Activated CD4-positive, alpha-beta T cell treated with anti-CD3 and anti-CD28 coated beads, Interleukin-2, Interleukin-6, amounts not matched to agents 100 ng/mL and 50 ng/mL, durations not matched to agents 16 hours and 8 hours (primary cell): ENCODE measurements around the gene TNKS2.
"Not testable (repeated sequence)": the region's sequence is repeated elsewhere in the genome, so short reads cannot be mapped to it uniquely, and the experiment has no call there.

ENCODE experiments used
- DNase-seq: peaks from one replicate; pipeline ENCODE4 v3.0.0-alpha.2; 2020

The TNKS2 gene

GRCh38 chr10:91797874-91798648 is at the start of gene TNKS2:
TSS of gene TNKS2 (plus strand) at chr10:91798426. CDS start at chr10:91798691, 265 bp downstream.
- DNase-seq = peak; percentile 97

GRCh38 chr10:91749592-91749991 is 48.6 kb upstream of the TNKS2 start:
- DNase-seq = not testable (repeated sequence)

- DNase-seq = no peak
Observed at GRCh38 chr10:91756286-91756685, 41.9 kb upstream of the TNKS2 start.

DNA sequence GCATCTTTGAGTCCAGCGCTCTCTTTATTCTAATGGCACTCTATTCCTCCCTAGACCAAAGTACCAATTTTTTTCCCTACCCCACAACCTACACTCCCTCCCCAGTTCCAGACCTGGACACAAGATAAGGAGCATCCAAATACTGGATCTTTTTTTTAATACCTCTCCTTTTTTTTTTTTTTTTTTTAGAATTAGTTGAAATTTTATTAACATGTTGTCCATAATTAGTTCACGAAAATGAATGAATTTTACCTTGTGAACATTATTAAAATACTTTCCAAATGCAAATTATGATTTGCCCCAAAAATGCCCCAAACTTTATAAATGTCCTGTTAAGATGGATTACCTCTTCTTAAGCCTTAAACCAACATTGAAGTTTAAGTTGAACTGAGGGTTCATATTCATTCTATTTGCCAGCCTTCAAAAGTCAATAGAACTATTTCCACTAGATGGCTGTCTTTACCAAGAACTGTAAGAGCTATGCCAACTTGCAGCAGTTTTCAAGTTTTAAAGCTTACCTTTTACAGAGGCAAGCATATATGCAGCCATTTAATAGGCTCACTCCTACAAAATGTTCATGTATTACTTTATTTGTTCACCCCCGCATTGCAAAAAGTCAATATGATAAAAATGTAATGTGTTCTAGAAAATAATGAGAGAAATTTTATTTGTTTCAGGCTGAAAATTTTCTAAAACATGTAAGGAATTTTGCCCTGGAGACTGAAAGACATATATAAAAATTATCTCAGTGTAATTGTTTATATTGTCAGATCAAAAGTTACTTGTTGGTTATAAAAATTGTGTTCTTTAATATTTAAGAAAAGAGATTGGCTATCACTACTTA is 39.7 kb upstream of the TNKS2 start:
- DNase-seq = peak; percentile 44

DNA sequence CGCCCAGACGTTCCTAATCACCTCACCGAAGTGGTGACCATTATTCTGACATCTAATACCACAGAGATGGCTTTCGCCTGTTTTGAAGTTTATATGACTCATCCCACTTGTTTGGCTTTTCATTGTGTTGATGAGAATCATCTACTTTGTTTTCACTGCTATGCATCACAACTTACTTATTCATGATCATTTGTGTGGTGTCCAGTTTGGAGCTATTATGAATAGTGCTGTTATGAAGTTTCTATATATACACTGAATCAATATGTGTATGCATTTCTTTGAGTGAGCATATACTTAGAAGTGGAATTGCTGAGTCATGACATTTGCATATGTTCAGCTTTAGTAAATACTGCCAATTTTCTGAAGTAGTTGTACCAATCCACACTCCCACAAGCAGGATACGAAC is 38.6 kb upstream of the TNKS2 start:
- peak; percentile 7 for DNase-seq

DNA sequence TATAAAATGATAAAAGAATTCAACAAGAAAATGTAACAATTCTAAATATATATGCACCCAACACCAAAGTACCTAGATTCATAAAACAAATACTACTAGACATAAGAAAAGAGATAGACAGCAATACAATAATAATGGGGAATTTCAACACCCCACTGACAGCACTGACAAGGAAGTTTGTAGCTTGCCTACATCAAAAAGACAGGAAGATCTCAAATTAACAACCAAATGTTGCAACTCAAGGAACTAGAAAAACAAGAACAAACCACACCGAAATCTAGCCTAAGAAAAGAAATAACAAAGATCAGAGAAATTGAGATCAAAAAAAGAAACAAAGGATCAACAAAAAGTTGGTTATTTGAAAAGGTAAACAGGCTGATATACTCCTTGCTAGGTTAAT is 36.5 kb upstream of the TNKS2 start:
- no peak for DNase-seq

- no peak for DNase-seq
Observed at GRCh38 chr10:91762878-91763277, 35.3 kb upstream of the TNKS2 start.

DNA sequence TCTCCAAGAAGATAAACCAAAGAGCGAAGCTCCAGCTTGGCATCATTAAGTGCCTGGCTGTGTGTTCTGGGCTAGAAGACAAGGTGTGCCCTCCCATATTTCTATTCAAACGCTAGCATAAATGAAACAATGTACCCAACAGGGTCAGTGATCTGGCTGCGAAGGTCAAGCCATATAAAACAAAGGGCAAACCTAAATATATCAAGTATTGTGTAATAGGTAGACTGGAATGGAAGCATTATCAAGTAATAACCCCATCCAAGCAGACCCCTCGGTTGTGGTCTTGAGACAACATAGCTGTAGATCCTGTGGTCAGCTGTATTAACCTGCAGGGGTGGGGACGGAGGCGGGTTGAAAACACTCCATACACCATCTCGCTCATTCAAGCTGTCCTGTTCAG is 31.6 kb upstream of the TNKS2 start:
- DNase-seq = no peak

- no peak for DNase-seq
Observed at GRCh38 chr10:91768123-91768522, 30.1 kb upstream of the TNKS2 start.

DNA sequence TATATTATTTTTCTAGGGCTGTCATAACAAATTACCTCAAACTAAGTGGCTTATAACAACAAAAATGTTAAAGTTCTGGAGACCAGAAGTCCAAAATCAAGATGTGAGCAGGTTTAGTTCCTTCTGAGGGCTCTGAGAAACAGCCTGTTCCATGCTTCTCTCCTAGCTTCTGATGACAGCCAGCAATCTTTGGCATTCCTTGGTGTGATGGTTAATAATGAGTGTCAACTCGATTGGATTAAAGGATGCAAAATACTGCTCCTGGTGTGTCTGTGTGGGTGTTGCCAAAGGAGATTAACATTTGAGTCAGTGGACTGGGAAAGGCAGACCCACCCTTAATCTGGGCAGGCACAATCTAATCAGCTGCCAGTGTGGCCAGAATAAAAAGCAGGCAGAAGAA is 26.3 kb upstream of the TNKS2 start:
- no peak for DNase-seq

GRCh38 chr10:91772461-91772860 is 25.8 kb upstream of the TNKS2 start:
- DNase-seq = no peak

GRCh38 chr10:91772869-91773268 is 25.4 kb upstream of the TNKS2 start:
- DNase-seq = no peak

GRCh38 chr10:91774571-91774970 is 23.7 kb upstream of the TNKS2 start:
- no peak for DNase-seq

DNA sequence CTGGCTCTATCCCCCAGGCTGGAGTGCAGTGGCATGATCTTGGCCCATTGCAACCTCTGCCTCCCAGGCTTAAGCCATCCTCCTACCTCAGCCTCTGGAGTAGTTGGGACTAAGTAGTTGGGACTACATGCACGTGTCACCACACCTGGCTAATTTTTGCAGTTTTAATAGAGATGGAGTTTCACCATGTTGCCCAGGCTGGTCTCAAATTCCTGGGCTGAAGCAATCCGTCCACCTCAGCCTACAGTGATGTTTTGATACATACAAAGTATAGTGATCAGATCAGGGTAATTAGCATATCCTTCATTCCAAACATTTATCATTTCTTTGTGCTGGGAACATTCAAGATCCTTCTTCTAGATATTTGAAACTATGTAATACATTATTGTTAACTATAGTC is 22.5 kb upstream of the TNKS2 start:
- no peak for DNase-seq

DNA sequence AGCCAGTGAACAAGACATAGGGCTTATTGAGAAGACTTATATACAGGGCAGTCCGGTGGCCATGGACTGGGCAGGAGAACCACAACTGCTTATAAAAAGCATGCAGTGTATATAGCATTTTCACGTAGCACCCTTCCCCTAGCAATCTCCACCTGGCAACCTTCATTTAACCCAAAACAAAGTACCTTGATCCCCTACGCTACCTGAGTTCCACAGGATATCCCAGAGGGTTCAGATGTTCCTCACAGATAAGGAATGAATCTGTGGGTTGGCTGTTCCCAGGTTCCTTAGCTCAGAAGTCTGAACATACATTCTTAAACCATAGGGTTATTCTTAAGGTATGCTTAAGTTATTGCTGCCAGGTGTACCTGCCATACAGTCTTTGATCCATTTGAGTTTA is 22.0 kb upstream of the TNKS2 start:
- DNase-seq = no peak

- no peak for DNase-seq
Observed at GRCh38 chr10:91778485-91778884, 19.7 kb upstream of the TNKS2 start.

DNA sequence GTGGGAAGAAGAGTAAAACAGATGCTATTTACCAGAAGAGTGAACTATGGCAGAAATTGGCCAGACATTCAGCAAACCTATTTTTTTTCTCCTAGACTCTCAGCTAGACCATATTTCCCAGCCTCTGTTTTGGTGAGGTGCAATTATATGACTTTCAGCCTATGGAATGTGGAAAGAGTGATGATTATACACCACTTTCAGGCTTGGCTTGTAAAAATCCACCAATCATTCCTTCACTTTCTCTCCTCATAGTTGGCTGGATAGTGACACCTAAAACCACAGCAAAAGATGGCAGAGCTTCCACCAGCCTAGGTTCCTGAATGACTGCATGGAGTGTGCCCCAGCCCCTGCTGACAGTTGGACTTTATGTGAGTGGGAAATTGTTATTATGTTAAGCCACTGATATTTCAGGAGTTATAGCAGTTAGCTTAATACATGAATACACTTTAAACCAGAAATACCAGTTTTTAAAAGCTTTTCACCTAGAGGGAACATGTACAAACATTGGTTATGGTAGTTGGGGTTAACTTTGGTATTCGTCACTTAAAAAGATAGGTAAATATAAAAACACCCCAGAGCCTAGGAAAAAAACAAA is 19.1 kb upstream of the TNKS2 start:
- no peak for DNase-seq

- DNase-seq = no peak
Observed at GRCh38 chr10:91782539-91782938, 15.7 kb upstream of the TNKS2 start.

DNA sequence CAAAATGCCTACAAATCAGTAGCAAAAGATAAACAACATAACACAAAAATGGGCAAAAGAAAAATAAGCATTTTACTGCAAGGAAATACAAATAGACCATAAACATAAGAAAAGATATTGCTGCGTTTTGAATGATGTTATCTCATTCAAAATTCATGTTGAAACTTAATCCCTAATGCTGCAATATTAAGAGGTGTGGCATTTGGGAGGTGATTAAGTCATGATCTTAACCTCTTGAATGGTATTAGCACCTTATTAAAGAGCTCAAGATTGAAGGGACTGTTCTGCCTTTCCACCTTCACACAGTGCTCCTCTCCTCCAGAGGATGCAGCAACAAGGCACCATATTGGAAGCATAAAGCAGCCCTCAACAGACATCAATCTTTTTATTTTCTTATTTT is 12.4 kb upstream of the TNKS2 start:
- DNase-seq = no peak

DNA sequence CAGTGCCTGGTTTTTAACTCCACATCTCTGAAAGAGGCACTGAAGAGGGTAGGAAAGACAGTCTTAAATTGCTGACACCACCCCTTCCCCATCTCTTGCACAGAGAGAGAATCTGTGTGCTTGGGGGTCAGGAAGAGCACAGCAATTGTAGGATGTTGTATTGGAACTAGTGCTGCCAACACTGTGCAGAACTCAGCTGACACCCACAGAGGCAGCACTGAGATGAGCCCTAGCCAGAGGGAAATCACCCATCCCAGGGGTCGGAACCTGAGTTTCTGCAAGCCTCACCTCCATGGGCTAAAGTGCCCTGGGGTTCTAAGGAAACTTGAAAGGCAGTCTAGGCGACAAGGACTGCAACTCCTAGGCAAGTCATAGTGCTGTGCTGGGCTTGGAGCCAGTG is 11.0 kb upstream of the TNKS2 start:
- DNase-seq = no peak

- no peak for DNase-seq
Observed at GRCh38 chr10:91787810-91788209, 10.4 kb upstream of the TNKS2 start.

DNA sequence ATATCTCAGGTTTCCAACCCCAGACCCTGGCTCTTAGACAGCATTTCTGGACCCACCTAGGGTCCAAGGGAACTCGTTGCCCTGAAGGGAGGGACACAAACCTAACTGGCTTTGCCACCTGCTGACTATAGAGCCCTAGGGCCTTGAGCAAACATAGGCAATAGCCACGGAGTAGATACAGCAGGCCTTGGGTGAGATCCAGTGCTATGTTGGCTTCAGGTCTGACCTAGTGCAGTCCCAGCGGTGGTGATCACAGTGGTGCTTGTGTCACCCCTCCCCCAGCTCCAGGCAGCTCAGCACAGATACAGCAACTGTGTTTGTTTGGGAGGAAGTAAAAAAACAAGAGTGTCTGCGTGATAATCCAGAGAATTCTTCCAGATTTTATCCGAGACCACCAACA is 9.7 kb upstream of the TNKS2 start:
- DNase-seq = no peak

DNA sequence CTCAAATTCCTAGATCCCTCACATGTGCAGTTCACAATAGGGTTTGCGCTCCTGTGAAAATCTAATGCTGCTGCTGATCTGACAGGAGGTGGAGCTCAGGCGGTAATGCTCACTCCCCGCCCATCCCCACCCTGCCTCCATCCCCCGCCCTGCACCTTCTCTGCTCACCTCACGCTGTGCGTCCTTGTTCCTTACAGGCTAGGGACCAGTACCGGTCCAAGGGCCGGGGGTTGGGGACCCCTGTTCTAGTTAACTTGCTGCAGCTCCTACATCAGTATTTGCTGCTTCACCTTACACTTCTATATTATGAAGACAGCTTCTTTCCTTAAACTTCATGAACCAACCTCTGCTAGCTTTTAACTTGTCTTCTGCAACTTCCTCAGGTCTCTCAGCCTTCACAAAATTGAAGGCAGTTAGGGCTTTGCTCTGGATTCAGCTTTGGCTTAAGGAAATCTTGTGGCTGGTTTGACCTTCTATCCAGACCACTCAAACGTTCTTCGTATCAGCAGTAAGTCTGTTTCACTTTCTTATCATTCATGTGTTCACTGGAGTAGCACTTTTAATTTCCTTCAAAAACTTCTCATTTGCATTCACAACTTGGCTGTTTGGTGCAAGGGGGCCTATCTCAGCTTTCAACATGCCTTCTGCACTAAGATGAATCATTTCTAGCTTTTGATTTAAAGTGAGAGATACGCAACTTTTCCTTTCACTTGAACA is 1.7 kb upstream of the TNKS2 start:
- peak; percentile 81 for DNase-seq
